Renal cortical epithelial cell (primary cell): ENCODE measurements around the gene SPSB4. TPM values are rescaled to one million over a fixed set of nuclear protein-coding genes. Genes with fewer than 3 reads are reported as not detected.

Experiments
- DNase-seq: peaks from one replicate; pipeline ENCODE4 v3.0.0-alpha.2; 2011; ENCODE audit warnings: low read depth
- total RNA-seq: library from RNA; depleted of rRNA; stranded (reverse); fragments of >200 nt; gene quantifications from 2 replicates; pipeline ENCODE4 v1.2.3, GENCODE V29; 2014

The SPSB4 gene
- total RNA-seq, 1 donor from 2014 or later, result not detected

- no peak for DNase-seq
Measured at GRCh38 chr3:141076036-141076773, 25.1 kb downstream of the SPSB4 start.

GRCh38 chr3:141076797-141077571, 25.8 kb downstream of the SPSB4 start:
- DNase-seq, result peak; percentile 10

- DNase-seq, result no peak
Measured at GRCh38 chr3:141077631-141078030, 26.5 kb downstream of the SPSB4 start.

- no peak for DNase-seq
Measured at GRCh38 chr3:141078200-141078599, 27.1 kb downstream of the SPSB4 start.

- DNase-seq, result no peak
Measured at GRCh38 chr3:141080431-141080830, 29.3 kb downstream of the SPSB4 start.

- DNase-seq, result no peak
Measured at GRCh38 chr3:141081141-141081795, 30.1 kb downstream of the SPSB4 start.

GRCh38 chr3:141082064-141082463, 30.9 kb downstream of the SPSB4 start:
- no peak for DNase-seq

GRCh38 chr3:141083226-141083625, 32.1 kb downstream of the SPSB4 start:
- DNase-seq, result no peak

GRCh38 chr3:141083836-141084649, 32.9 kb downstream of the SPSB4 start:
- DNase-seq, result no peak

- DNase-seq, result no peak
Measured at GRCh38 chr3:141085343-141086070, 34.4 kb downstream of the SPSB4 start.

GRCh38 chr3:141086188-141086587, 35.0 kb downstream of the SPSB4 start:
- no peak for DNase-seq

- no peak for DNase-seq
Measured at GRCh38 chr3:141087076-141087777, 36.1 kb downstream of the SPSB4 start.

- DNase-seq, result no peak
Measured at GRCh38 chr3:141087778-141088130, 36.6 kb downstream of the SPSB4 start.

- no peak for DNase-seq
Measured at GRCh38 chr3:141089339-141090152, 38.4 kb downstream of the SPSB4 start.

- DNase-seq, result no peak
Measured at GRCh38 chr3:141091426-141091825, 40.3 kb downstream of the SPSB4 start.

GRCh38 chr3:141092663-141093062, 41.5 kb downstream of the SPSB4 start:
- DNase-seq, result no peak

GRCh38 chr3:141093397-141093796, 42.2 kb downstream of the SPSB4 start:
- peak; percentile 33 for DNase-seq

GRCh38 chr3:141093971-141094684, 43.0 kb downstream of the SPSB4 start:
- no peak for DNase-seq
